HepG2 (cell line): ENCODE data around the gene FAM181A.

Source experiments
- MED1 ChIP-seq: sonication (generic); formaldehyde crosslinking; IDR thresholded peaks from 2 replicates; pipeline ENCODE4 v1.4.0; 2020; ENCODE audit warnings: missing genetic modification reagents
- NCOA2 ChIP-seq: sonication (generic); formaldehyde crosslinking; IDR thresholded peaks from 2 replicates; pipeline ENCODE4 v1.8.0; 2022; ENCODE audit warnings: inconsistent platforms
- SAFB2 ChIP-seq: sonication (generic); formaldehyde crosslinking; IDR thresholded peaks from 2 replicates; pipeline ENCODE4 v1.5.1; 2020; ENCODE audit warnings: missing genetic modification reagents, low read depth, mild to moderate bottlenecking, borderline replicate concordance
- TF ChIP-seq, protein P1 (sequence below): IDR thresholded peaks from 2 replicates; pipeline ENCODE4 v1.4.0; 2020; ENCODE audit warnings: mild to moderate bottlenecking, missing genetic modification reagents
- TF ChIP-seq, protein P2 (sequence below): sonication (generic); formaldehyde crosslinking; IDR thresholded peaks from 2 replicates; pipeline ENCODE4 v1.4.0; 2020; ENCODE audit warnings: missing genetic modification reagents

DNA sequence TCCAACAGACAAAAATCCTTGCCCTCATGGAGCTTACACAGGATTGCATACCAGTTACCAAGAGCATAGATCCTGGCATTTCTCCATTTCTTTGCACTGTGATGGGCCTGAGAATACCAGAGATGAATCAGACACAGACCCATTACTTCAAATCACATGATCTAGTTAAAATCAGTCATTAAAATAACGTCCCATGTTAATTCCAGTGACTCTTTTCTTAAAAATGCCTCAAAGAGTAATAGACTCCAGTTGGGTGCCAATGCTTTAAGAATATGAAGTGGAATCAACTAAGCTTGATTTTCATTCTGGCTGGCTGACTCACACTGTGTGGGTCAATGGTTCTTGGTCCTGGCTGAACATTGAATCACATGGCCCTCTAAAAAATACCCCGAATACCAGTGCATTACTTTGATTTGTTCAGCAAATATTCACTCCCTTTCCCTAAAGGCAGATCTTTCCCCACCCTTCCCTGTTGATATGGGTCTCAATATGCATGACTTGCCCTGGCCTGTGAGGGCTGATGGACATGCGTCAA is 38.2 kb downstream of the FAM181A start:
- TF ChIP-seq SAFB2 (CRISPR knock-in tag): no peak
- no peak for TF ChIP-seq NCOA2 (CRISPR knock-in tag)
- TF ChIP-seq, protein P1, sequence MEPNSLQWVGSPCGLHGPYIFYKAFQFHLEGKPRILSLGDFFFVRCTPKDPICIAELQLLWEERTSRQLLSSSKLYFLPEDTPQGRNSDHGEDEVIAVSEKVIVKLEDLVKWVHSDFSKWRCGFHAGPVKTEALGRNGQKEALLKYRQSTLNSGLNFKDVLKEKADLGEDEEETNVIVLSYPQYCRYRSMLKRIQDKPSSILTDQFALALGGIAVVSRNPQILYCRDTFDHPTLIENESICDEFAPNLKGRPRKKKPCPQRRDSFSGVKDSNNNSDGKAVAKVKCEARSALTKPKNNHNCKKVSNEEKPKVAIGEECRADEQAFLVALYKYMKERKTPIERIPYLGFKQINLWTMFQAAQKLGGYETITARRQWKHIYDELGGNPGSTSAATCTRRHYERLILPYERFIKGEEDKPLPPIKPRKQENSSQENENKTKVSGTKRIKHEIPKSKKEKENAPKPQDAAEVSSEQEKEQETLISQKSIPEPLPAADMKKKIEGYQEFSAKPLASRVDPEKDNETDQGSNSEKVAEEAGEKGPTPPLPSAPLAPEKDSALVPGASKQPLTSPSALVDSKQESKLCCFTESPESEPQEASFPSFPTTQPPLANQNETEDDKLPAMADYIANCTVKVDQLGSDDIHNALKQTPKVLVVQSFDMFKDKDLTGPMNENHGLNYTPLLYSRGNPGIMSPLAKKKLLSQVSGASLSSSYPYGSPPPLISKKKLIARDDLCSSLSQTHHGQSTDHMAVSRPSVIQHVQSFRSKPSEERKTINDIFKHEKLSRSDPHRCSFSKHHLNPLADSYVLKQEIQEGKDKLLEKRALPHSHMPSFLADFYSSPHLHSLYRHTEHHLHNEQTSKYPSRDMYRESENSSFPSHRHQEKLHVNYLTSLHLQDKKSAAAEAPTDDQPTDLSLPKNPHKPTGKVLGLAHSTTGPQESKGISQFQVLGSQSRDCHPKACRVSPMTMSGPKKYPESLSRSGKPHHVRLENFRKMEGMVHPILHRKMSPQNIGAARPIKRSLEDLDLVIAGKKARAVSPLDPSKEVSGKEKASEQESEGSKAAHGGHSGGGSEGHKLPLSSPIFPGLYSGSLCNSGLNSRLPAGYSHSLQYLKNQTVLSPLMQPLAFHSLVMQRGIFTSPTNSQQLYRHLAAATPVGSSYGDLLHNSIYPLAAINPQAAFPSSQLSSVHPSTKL (CRISPR knock-in tag): no peak
- no peak for TF ChIP-seq MED1 (CRISPR knock-in tag)
- TF ChIP-seq, protein P2, sequence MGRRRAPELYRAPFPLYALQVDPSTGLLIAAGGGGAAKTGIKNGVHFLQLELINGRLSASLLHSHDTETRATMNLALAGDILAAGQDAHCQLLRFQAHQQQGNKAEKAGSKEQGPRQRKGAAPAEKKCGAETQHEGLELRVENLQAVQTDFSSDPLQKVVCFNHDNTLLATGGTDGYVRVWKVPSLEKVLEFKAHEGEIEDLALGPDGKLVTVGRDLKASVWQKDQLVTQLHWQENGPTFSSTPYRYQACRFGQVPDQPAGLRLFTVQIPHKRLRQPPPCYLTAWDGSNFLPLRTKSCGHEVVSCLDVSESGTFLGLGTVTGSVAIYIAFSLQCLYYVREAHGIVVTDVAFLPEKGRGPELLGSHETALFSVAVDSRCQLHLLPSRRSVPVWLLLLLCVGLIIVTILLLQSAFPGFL (CRISPR knock-in tag): no peak
